ENCODE results near the gene CP.

- TF ChIP-seq SUZ12 (IDR thresholded peaks at IDR 0.05) (no peak), FOXM1 (IDR thresholded peaks at IDR 0.05; ENCODE audit: borderline replicate concordance) (no peak), ARNT (IDR thresholded peaks at IDR 0.05) (no peak), ELF4 (IDR thresholded peaks at IDR 0.05) (no peak), SP1 (IDR thresholded peaks at IDR 0.05) (no peak), CTBP1 (IDR thresholded peaks at IDR 0.05; ENCODE audit: borderline replicate concordance) (no peak), PKNOX1 (IDR thresholded peaks at IDR 0.05) (no peak), BHLHE40 (IDR thresholded peaks at IDR 0.05; ENCODE audit: borderline replicate concordance) (no peak), NFRKB (IDR thresholded peaks at IDR 0.05) (no peak), FOXA1 (IDR thresholded peaks at IDR 0.05) (no peak)
Measured at GRCh38 chr3:149243540-149243939, 21.9 kb upstream of the CP start.

Data from HEK293T (cell line).